NCI-H446 treated with DMSO at 0.1 percent for 48 hours (cell line): ENCODE results near the gene C3orf20.

Experiments used
- DNase-seq: peaks from one replicate; lab custom pipeline; 2025; lab: John Stamatoyannopoulos, UW

The C3orf20 gene

DNA sequence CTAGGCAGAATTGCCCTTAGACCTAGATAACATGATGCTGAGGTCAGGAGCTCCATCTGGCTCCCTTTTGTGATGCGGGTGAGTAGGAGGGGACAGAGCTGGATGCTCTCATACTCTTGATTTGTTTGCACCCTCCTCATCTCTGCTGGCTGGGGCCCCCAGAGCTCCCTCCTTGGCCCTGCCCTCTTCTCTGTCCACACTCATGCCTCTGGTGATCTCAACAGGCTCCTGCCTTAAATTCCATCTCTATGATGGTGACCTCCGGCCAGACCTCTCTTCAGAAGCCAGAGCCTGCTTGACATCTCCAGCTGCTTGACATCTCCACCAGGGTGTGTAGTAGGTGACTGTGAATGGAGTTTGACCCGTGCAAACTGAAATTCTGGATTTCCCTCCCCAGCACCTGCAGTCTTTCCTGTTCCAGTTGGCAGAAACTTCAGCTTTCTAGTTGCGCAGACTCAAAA is 139.5 kb downstream of the C3orf20 start:
- no peak for DNase-seq

- no peak for DNase-seq
Measured at GRCh38 chr3:14816359-14816758, 141.4 kb downstream of the C3orf20 start.

- DNase-seq, result no peak
Measured at GRCh38 chr3:14818804-14819500, 144.0 kb downstream of the C3orf20 start, which contains the start of gene FGD5. TSS of gene FGD5 (plus strand) at chr3:14818962. CDS start at chr3:14819072, 110 bp downstream.

DNA sequence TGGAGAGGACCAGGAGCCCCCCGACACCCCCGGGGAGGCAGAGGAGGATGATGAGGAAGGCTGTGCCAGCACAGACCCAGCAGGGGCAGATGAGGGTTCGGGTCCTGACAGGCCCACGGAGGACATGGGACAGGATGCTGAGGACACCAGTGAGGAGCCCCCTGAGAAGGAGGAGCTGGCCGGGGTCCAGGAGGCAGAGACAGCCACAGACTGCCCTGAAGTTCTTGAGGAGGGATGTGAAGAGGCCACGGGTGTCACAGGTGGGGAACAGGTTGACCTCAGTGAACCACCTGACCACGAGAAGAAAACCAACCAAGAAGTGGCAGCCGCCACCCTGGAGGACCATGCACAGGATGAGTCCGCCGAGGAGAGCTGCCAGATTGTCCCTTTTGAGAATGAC is 144.7 kb downstream of the C3orf20 start:
- DNase-seq, result no peak

DNA sequence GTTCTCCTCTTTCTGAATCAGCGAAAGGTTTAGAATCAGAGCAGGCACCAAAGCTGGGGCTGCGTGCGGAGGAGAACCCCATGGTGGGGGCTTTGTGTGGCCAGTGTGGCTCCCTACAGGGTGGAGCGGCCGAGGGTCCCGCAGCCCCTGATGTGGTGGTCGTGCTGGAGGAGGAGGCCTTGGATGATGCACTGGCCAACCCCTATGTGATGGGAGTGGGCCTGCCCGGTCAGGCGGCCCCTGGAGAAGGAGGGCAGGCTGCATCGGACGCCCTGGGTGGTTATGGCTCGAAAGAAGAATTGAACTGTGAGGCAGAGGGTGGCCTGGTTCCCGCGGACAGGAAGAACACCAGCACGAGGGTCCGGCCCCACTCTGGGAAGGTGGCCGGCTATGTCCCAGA is 145.2 kb downstream of the C3orf20 start:
- DNase-seq, result no peak

DNA sequence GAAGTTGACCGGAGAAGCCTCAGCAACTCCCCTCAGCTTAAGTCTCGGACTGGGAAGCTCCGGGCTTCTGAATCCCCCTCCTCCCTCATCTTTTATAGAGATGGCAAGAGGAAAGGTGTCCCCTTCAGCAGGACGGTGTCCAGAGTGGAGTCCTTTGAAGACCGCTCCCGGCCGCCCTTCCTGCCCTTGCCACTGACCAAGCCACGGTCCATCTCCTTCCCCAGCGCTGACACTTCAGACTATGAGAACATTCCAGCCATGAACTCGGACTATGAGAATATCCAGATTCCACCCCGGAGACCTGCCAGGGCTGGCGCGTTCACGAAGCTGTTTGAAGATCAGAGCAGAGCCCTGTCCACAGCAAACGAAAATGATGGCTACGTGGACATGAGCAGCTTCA is 146.2 kb downstream of the C3orf20 start:
- DNase-seq, result no peak

DNA sequence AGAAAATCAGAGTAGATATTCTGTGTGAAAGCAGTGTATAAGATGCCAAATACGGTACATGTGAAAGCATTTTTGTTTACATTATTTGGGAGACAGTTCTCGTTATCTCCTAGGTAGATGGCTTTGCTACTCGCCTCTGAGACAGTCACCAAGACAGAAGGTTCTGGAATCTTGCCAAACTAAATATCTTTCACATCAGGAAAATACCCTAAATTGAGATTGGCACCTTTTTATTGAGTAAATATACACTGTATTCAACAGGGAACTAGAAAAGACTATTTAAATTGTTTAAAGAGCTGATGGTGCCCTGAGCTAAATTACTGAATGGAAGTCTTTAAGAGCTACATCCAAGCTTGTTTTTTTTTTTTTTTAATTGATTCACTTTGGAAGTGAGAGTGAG is 147.2 kb downstream of the C3orf20 start:
- DNase-seq, result no peak
